ENCODE measurements around the gene PACSIN1. TPM values are rescaled to one million over a fixed set of nuclear protein-coding genes. Genes with fewer than 3 reads are reported as not detected.

PACSIN1 gene
- total RNA-seq, 1 donor from 2014 or later = 0.41 TPM

GRCh38 chr6:34457742-34458735 lies 7.8 kb upstream of the PACSIN1 start:
- Mint-ChIP-seq H3K27ac (peak overlapping the region; percentile 69), H3K9me3 (no peaks in the 10 kb centered on the region)

DNA sequence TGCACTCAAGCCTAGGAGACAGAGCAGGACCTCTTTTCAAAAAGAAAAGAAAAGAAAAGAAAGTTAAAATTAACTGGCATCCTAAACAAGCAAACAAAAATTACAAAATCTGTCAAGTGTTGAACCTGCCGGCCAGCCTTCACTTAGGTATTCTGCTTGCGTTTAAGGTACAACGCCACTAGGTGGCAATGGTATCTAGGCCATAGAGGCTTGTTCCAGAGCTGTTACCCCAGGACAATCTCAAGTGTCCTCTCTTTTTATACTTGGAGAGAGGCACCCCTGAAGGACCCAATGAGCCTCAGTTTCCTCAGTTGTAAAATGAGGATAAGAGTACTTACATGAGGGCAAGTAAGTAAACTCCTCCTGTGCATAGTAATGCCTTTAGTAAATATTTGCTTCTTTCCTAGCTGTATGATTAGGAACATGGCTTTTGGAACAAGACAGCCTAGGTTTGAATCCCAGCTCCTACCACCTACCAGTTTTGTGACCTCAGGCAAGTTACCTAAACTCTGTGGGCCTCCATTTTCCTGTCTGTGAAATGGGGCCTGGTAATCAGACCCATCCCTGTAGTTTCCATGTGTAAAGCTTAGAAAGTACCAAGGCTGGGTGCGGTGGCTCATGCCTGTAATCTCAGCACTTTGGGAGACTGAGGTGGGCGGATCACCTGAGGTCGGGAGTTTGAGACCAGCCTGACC lies 5.8 kb upstream of the PACSIN1 start:
- TF ChIP-seq, protein P1, sequence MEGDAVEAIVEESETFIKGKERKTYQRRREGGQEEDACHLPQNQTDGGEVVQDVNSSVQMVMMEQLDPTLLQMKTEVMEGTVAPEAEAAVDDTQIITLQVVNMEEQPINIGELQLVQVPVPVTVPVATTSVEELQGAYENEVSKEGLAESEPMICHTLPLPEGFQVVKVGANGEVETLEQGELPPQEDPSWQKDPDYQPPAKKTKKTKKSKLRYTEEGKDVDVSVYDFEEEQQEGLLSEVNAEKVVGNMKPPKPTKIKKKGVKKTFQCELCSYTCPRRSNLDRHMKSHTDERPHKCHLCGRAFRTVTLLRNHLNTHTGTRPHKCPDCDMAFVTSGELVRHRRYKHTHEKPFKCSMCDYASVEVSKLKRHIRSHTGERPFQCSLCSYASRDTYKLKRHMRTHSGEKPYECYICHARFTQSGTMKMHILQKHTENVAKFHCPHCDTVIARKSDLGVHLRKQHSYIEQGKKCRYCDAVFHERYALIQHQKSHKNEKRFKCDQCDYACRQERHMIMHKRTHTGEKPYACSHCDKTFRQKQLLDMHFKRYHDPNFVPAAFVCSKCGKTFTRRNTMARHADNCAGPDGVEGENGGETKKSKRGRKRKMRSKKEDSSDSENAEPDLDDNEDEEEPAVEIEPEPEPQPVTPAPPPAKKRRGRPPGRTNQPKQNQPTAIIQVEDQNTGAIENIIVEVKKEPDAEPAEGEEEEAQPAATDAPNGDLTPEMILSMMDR (IDR thresholded peaks at IDR 0.05) = peak; percentile 86
- TF ChIP-seq EZH2phosphoT487 (IDR thresholded peaks at IDR 0.05) (no peak), EZH2 (IDR thresholded peaks at IDR 0.05) (no peak)
- H3K27me3 ChIP-seq = peaks cover 6% of the 10 kb centered on the region
- H2AFZ ChIP-seq (replicated peaks) = no peak overlapping the region
- no peak overlapping the region for H3K4me3 Mint-ChIP-seq
- H4K20me1 ChIP-seq (ENCODE audit: low read depth) = no peaks in the 10 kb centered on the region
- H3K36me3 ChIP-seq = no peaks in the 10 kb centered on the region
- H3K36me3 Mint-ChIP-seq = no peaks in the 10 kb centered on the region
- no peaks in the 10 kb centered on the region for H3K9me3 ChIP-seq (ENCODE audit: low read depth)
- H3K4me1 Mint-ChIP-seq = peaks cover 24% of the 10 kb centered on the region
- H3K9ac ChIP-seq = no peak overlapping the region
- no peak overlapping the region for H3K27ac Mint-ChIP-seq
- no peaks in the 10 kb centered on the region for H3K9me3 Mint-ChIP-seq
- no peak overlapping the region for H3K27ac ChIP-seq
- H3K27me3 Mint-ChIP-seq (ENCODE audit: insufficient read depth, low read depth) = peaks cover 14% of the 10 kb centered on the region
- peak; percentile 77 for DNase-seq (ENCODE audit: low spot score)
- peaks cover 16% of the 10 kb centered on the region for H3F3A ChIP-seq (ENCODE audit: low read depth)
- H3K4me3 ChIP-seq = no peak overlapping the region
- no peak overlapping the region for H3K4me2 ChIP-seq
- no peaks in the 10 kb centered on the region for H3K79me2 ChIP-seq (ENCODE audit: low read depth)
- H3K4me1 ChIP-seq = peaks cover 11% of the 10 kb centered on the region

More at GRCh38 chr6:34457742-34458735, 7.8 kb upstream of the PACSIN1 start:
- H3K4me1 ChIP-seq = peaks cover 11% of the 10 kb centered on the region
- H3K9me3 ChIP-seq (ENCODE audit: low read depth) = no peaks in the 10 kb centered on the region
- peaks cover 10% of the 10 kb centered on the region for H3F3A ChIP-seq (ENCODE audit: low read depth)
- TF ChIP-seq EZH2 (IDR thresholded peaks at IDR 0.05) (no peak), EZH2phosphoT487 (IDR thresholded peaks at IDR 0.05) (no peak)
- TF ChIP-seq, protein P1 (IDR thresholded peaks at IDR 0.05) = no peak
- H3K27ac ChIP-seq = no peak overlapping the region
- H4K20me1 ChIP-seq (ENCODE audit: low read depth) = no peaks in the 10 kb centered on the region
- peak overlapping the region; percentile 58 for H2AFZ ChIP-seq (replicated peaks)
- H3K27me3 ChIP-seq = no peaks in the 10 kb centered on the region
- H3K4me3 ChIP-seq = no peak overlapping the region
- H3K4me2 ChIP-seq = peak overlapping the region; percentile 13
- no peaks in the 10 kb centered on the region for H3K36me3 ChIP-seq
- no peak overlapping the region for H3K9ac ChIP-seq
- peaks cover 6% of the 10 kb centered on the region for H3K27me3 Mint-ChIP-seq (ENCODE audit: insufficient read depth, low read depth)
- peaks cover 23% of the 10 kb centered on the region for H3K4me1 Mint-ChIP-seq
- H3K4me3 Mint-ChIP-seq = no peak overlapping the region
- no peak for DNase-seq (ENCODE audit: low spot score)
- no peaks in the 10 kb centered on the region for H3K36me3 Mint-ChIP-seq
- no peaks in the 10 kb centered on the region for H3K79me2 ChIP-seq (ENCODE audit: low read depth)

DNA sequence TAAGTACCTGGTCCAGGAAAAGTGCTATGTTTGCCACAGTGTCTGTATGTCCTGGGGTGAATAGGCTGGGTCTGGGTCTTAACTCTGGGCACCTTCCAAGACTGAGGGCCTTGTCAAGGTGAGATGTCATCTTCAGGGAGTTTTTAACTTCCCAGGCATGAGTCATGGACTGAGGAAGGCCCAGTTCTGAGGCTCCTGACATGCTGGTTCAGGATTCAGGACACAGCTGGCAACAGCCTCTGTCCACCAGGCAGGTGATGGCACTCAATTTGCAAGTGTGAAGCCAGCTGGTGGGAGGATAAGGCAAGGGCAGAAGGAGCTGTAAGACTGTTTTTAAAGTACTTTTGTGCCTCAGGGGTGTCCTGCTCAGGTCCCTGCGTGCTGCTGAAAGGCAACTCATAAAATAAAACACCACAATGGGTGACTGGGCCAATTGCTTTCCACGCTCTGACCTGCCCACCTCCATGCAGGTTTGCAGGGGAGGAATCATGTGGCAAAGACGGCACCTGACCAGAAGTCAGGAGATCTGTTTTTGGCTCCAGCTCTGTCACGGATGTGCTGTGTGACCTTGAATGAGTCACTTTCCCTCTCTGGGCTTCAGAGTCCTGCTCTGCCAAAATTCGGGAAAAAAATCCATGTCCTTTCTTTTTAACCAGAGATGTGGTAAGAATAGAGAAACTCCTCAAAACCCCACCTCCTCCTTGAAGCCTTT lies 4.9 kb upstream of the PACSIN1 start:
- no peaks in the 10 kb centered on the region for H3K36me3 Mint-ChIP-seq
- no peaks in the 10 kb centered on the region for H3K9me3 Mint-ChIP-seq
- Histone ChIP-seq H3K27me3 (peaks cover 13% of the 10 kb centered on the region), H3K79me2 (ENCODE audit: low read depth) (no peaks in the 10 kb centered on the region), H3F3A (ENCODE audit: low read depth) (peaks cover 16% of the 10 kb centered on the region), H3K9ac (no peak overlapping the region), H3K9me3 (ENCODE audit: low read depth) (no peaks in the 10 kb centered on the region), H2AFZ (replicated peaks) (no peak overlapping the region), H3K4me2 (no peak overlapping the region), H3K36me3 (no peaks in the 10 kb centered on the region), H4K20me1 (ENCODE audit: low read depth) (no peaks in the 10 kb centered on the region), H3K4me1 (peaks cover 11% of the 10 kb centered on the region), H3K4me3 (no peak overlapping the region), H3K27ac (no peak overlapping the region)
- TF ChIP-seq EZH2phosphoT487 (IDR thresholded peaks at IDR 0.05) (no peak), EZH2 (IDR thresholded peaks at IDR 0.05) (no peak)
- TF ChIP-seq, protein P1 (IDR thresholded peaks at IDR 0.05) = no peak
- peaks cover 16% of the 10 kb centered on the region for H3K27me3 Mint-ChIP-seq (ENCODE audit: insufficient read depth, low read depth)
- no peak for DNase-seq (ENCODE audit: low spot score)
- H3K4me1 Mint-ChIP-seq = peaks cover 26% of the 10 kb centered on the region
- no peak overlapping the region for H3K27ac Mint-ChIP-seq
- no peak overlapping the region for H3K4me3 Mint-ChIP-seq

All from neural progenitor cell (in vitro differentiated cells).